Mesenchymal stem cell (in vitro differentiated cells and primary cell): Measurements from ENCODE around the gene LRRC41.
A peak's percentile ranks its signal among the peaks of the same experiment; 100 is the strongest.
"Not testable (repeated sequence)": the region's sequence is repeated elsewhere in the genome, so short reads cannot be mapped to it uniquely, and the experiment has no call there.

Source experiments
- DNase-seq: peaks from one replicate; pipeline ENCODE4 v3.0.0-alpha.2; 2013
- H2AFZ ChIP-seq: one replicate; pipeline ENCODE4 v1.6.1; 2013; ENCODE audit warnings: low read depth, mild to moderate bottlenecking, control low read depth, inconsistent platforms, low read length, moderate library complexity
- H2AK5ac ChIP-seq: 2 replicates; pipeline ENCODE4 v1.6.1; 2013; ENCODE audit warnings: low read length, moderate library complexity, mild to moderate bottlenecking, inconsistent platforms; ENCODE audit not compliant: severe bottlenecking
- H2BK120ac ChIP-seq: one replicate; pipeline ENCODE4 v1.6.1; 2013; ENCODE audit warnings: low read depth, mild to moderate bottlenecking, inconsistent platforms, low read length, moderate library complexity
- H2BK12ac ChIP-seq, 2 experiments: one replicate each; pipeline ENCODE4 v1.6.1; 2013; ENCODE audit warnings: inconsistent platforms in 2 of 2, low read length in 2 of 2, mild to moderate bottlenecking in 2 of 2, moderate library complexity in 2 of 2, control low read depth in 1 of 2
- H2BK15ac ChIP-seq: one replicate; pipeline ENCODE4 v1.6.1; 2013; ENCODE audit warnings: mild to moderate bottlenecking, low read depth, inconsistent platforms; ENCODE audit not compliant: poor library complexity, severe bottlenecking
- H2BK5ac ChIP-seq: 2 replicates; pipeline ENCODE4 v1.6.1; 2013; ENCODE audit warnings: low read depth, mild to moderate bottlenecking, low read length, control low read depth, inconsistent platforms; ENCODE audit not compliant: poor library complexity, severe bottlenecking
- H3K14ac ChIP-seq, 2 experiments: one replicate each; pipeline ENCODE4 v1.6.1; 2013; ENCODE audit warnings: inconsistent platforms in 2 of 2, low read length in 2 of 2, control low read depth in 1 of 2, mild to moderate bottlenecking in 1 of 2, moderate library complexity in 1 of 2
- H3K18ac ChIP-seq, 2 experiments: one replicate each; pipeline ENCODE4 v1.6.1; 2013; ENCODE audit warnings: inconsistent platforms in 2 of 2, low read length in 2 of 2, control low read depth in 1 of 2, low read depth in 1 of 2, mild to moderate bottlenecking in 1 of 2
- H3K23ac ChIP-seq, 2 experiments: one replicate each; pipeline ENCODE4 v1.6.1; 2013; ENCODE audit warnings: inconsistent platforms in 2 of 2, low read length in 2 of 2, mild to moderate bottlenecking in 2 of 2, moderate library complexity in 2 of 2, control low read depth in 1 of 2
- H3K27ac ChIP-seq: 2 replicates; pipeline ENCODE4 v1.5.1; 2013; ENCODE audit warnings: mild to moderate bottlenecking, moderate library complexity, low read length, control low read depth, inconsistent platforms; ENCODE audit not compliant: poor library complexity, severe bottlenecking
- H3K27me3 ChIP-seq, 2 experiments: 2 replicates each; pipeline versions ENCODE4 v1.6.1 to v1.7.0; 2013; ENCODE audit warnings: low read length in 2 of 2, mild to moderate bottlenecking in 2 of 2, moderate library complexity in 2 of 2, control low read depth in 1 of 2, inconsistent platforms in 1 of 2; ENCODE audit not compliant: control insufficient read depth in 1 of 2, insufficient read depth in 1 of 2
- H3K36me3 ChIP-seq, 2 experiments: 2 replicates each; pipeline versions ENCODE4 v1.6.1 to v1.7.0; 2013; ENCODE audit warnings: low read length in 2 of 2, control low read depth in 1 of 2, inconsistent platforms in 1 of 2, low read depth in 1 of 2, mild to moderate bottlenecking in 1 of 2; ENCODE audit not compliant: insufficient read depth in 2 of 2, control insufficient read depth in 1 of 2
- H3K4ac ChIP-seq, 2 experiments: one replicate each; pipeline ENCODE4 v1.6.1; 2013; ENCODE audit warnings: inconsistent platforms in 2 of 2, low read length in 2 of 2, mild to moderate bottlenecking in 2 of 2, moderate library complexity in 2 of 2, control low read depth in 1 of 2, low read depth in 1 of 2
- H3K4me1 ChIP-seq: 2 replicates; pipeline ENCODE4 v1.6.1; 2013; ENCODE audit warnings: low read depth, low read length, control low read depth; ENCODE audit not compliant: control insufficient read depth, insufficient read depth
- H3K4me2 ChIP-seq: 2 replicates; pipeline ENCODE4 v1.6.1; 2013; ENCODE audit warnings: low read length, mild to moderate bottlenecking, inconsistent platforms; ENCODE audit not compliant: poor library complexity, severe bottlenecking
- H3K4me3 ChIP-seq, 2 experiments: 2 replicates each; pipeline versions ENCODE4 v1.5.1 to v1.7.0; 2013; ENCODE audit warnings: low read length in 2 of 2, mild to moderate bottlenecking in 2 of 2, control low read depth in 1 of 2, low read depth in 1 of 2; ENCODE audit not compliant: insufficient read depth in 1 of 2
- H3K79me1 ChIP-seq: replicated peaks from 2 replicates; pipeline ENCODE4 v1.6.1; 2013; ENCODE audit warnings: mild to moderate bottlenecking, control low read depth, low read length, inconsistent platforms; ENCODE audit not compliant: poor library complexity, severe bottlenecking
- H3K9ac ChIP-seq: 2 replicates; pipeline ENCODE4 v1.7.0; 2013; ENCODE audit warnings: mild to moderate bottlenecking, low read length, moderate library complexity
- H3K9me3 ChIP-seq: 2 replicates; pipeline ENCODE4 v1.7.0; 2013; ENCODE audit warnings: mild to moderate bottlenecking, low read length; ENCODE audit not compliant: control insufficient read depth
- H4K8ac ChIP-seq: one replicate; pipeline ENCODE4 v1.6.1; 2013; ENCODE audit warnings: inconsistent platforms, mild to moderate bottlenecking, low read length, moderate library complexity
- H4K91ac ChIP-seq: one replicate; pipeline ENCODE4 v1.6.1; 2013; ENCODE audit warnings: mild to moderate bottlenecking, low read length, inconsistent platforms
- WGBS: methylation state at CpG from one replicate; pipeline ENCODE4 v1.1.7; 2013; ENCODE audit warnings: mixed read lengths; 5-methylcytosine and 5-hydroxymethylcytosine counted together

LRRC41 gene

GRCh38 chr1:46341222-46342083 lies 38.0 kb upstream of the LRRC41 start:
- Histone ChIP-seq H3K18ac (peak overlapping the region; percentile 55 to 78), H3K4me3 (peak overlapping the region; percentile 58 to 96), H3K9me3 (no peaks in the 10 kb centered on the region), H3K14ac (peak overlapping the region in 1 of 2 experiments; percentile 90), H2BK120ac (peak overlapping the region; percentile 13), H4K8ac (peak overlapping the region; percentile 80), H3K27ac (peak overlapping the region; percentile 83), H3K79me1 (peaks cover 33% of the 10 kb centered on the region), H3K4me1 (peaks cover 15% of the 10 kb centered on the region), H3K4me2 (peak overlapping the region; percentile 89), H2BK12ac (peak overlapping the region in 1 of 2 experiments; percentile 79), H2BK15ac (no peak overlapping the region), H3K36me3 (peaks cover 33 to 36% of the 10 kb centered on the region in 2 experiments), H3K9ac (peak overlapping the region; percentile 99), H3K27me3 (no peaks in the 10 kb centered on the region), H2AFZ (no peak overlapping the region), H3K23ac (peak overlapping the region in 1 of 2 experiments; percentile 26), H4K91ac (no peak overlapping the region), H3K4ac (peak overlapping the region; percentile 82 to 91), H2AK5ac (peak overlapping the region; percentile 30), H2BK5ac (no peak overlapping the region)
- WGBS, result 61% methylated on average over 31 of the region's 31 CpGs
- DNase-seq, result no peak

DNA sequence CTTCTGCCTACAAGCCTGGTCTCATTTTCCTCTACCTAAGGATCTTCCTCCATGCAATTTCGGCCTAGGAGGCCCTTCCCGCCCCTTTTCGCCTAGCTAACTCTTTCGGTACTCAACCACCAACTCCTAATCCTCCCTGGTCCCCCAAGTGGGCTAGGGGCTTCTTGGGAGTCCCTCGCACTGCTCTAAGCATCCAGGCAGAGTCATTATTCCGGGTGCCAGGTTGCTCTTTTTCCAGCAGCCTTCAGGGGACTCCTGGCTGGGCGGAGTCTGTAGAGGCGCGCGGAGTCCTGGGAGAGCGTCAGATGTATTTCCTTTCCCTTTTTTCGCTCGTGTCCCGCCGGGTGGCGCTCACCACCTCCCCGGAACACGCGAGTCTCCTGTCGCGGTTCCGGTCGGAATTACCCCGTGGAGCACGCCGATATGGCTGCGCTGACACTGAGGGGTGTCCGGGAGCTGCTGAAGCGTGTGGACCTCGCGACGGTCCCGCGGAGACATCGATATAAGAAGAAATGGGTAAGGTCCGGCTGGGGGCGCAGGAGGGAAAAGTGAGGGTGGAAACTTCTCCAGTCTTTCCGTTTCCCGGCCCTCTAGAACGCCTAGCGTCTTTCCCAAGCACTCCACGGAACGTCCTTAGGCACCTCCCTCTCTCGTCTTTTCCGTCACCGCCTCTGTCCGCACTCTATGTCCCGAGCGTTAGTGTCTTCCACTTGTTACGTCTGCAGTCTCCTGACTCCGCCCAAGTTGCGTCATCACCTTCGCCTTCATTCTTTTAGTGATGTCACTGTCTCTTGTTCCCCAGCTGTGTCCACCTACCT lies 37.2 kb upstream of the LRRC41 start, which contains the start of gene NSUN4:
Gene NSUN4 (plus strand): TSS at position 404 of the 818 bp plus-strand sequence. CDS start 20 bp downstream, at position 424.
- H2BK120ac ChIP-seq, result peak within 1 kb of the TSS; percentile 34
- H3K23ac ChIP-seq, result peak within 1 kb of the TSS in 1 of 2 experiments; percentile 26
- peak within 1 kb of the TSS; percentile 89 for H3K4me2 ChIP-seq
- H3K9ac ChIP-seq, result peak within 1 kb of the TSS; percentile 99
- H2AFZ ChIP-seq, result peak within 1 kb of the TSS; percentile 84
- H3K14ac ChIP-seq, result peak within 1 kb of the TSS in 1 of 2 experiments; percentile 90
- peak within 1 kb of the TSS; percentile 63 for H2BK15ac ChIP-seq
- H3K27me3 ChIP-seq, result no peaks in the 10 kb centered on the region
- peak within 1 kb of the TSS; percentile 93 for H2BK5ac ChIP-seq
- H3K27ac ChIP-seq, result peak within 1 kb of the TSS; percentile 99
- H2AK5ac ChIP-seq, result peak within 1 kb of the TSS; percentile 93
- peaks cover 33% of the 10 kb centered on the region for H3K79me1 ChIP-seq
- H3K36me3 ChIP-seq, result peaks cover 33 to 35% of the 10 kb centered on the region in 2 experiments
- H3K18ac ChIP-seq, result peak within 1 kb of the TSS; percentile 94 to 99
- DNase-seq, result peak; percentile 99
- H3K9me3 ChIP-seq, result no peaks in the 10 kb centered on the region
- H2BK12ac ChIP-seq, result peak within 1 kb of the TSS; percentile 67 to 79
- WGBS, result under 1% methylated on average over 44 of the region's 53 CpGs
- H3K4me3 ChIP-seq, result peak within 1 kb of the TSS; percentile 58 to 96
- peak within 1 kb of the TSS; percentile 91 for H4K91ac ChIP-seq
- H3K4me1 ChIP-seq, result peaks cover 15% of the 10 kb centered on the region
- peak within 1 kb of the TSS; percentile 95 to 99 for H3K4ac ChIP-seq
- peak within 1 kb of the TSS; percentile 99 for H4K8ac ChIP-seq

DNA sequence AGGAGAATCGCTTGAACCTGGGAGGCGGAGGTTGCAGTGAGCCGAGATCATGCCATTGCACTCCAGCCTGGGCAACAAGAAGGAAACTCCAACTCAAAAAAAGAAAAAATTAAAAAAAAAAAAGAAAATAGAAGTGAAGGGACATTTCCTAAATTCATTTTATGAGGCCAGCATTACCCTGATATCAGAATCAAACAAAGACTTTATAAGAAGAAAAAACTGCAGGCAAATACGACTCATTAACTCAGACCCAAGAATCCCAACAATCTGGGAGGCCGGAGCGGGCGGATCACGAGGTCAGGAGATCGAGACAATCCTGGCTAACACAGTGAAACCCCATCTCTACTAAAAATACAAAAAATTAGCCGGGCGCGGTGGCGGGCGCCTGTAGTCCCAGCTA lies 34.0 kb upstream of the LRRC41 start:
- H2BK120ac ChIP-seq, H2AK5ac ChIP-seq, H3K9me3 ChIP-seq, H3K27me3 ChIP-seq, H4K91ac ChIP-seq, H3K18ac ChIP-seq, DNase-seq, H3K4me2 ChIP-seq, H3K36me3 ChIP-seq, H3K14ac ChIP-seq, H3K23ac ChIP-seq, H2BK15ac ChIP-seq, H3K4me3 ChIP-seq, H2AFZ ChIP-seq, H2BK5ac ChIP-seq, H3K9ac ChIP-seq, H3K4ac ChIP-seq, H3K27ac ChIP-seq, H4K8ac ChIP-seq, H2BK12ac ChIP-seq: not testable (repeated sequence)
- Histone ChIP-seq H3K79me1 (peaks cover 10% of the 10 kb centered on the region), H3K4me1 (peaks cover 14% of the 10 kb centered on the region)
- WGBS, result 100% methylated on average over 1 of the region's 14 CpGs

GRCh38 chr1:46335081-46335480 lies 31.7 kb upstream of the LRRC41 start:
- no CpG with 5 or more reads among the region's 3 CpGs for WGBS
- Histone ChIP-seq H3K4me3 (no peak overlapping the region), H3K4ac (no peak overlapping the region)

More at GRCh38 chr1:46335081-46335480, 31.7 kb upstream of the LRRC41 start:
- H3K9ac ChIP-seq, result no peak overlapping the region
- no peak overlapping the region for H3K14ac ChIP-seq
- H2AFZ ChIP-seq, result no peak overlapping the region
- no peak overlapping the region for H2BK5ac ChIP-seq
- H3K18ac ChIP-seq, result no peak overlapping the region
- no peak overlapping the region for H2BK15ac ChIP-seq
- no peaks in the 10 kb centered on the region for H3K27me3 ChIP-seq
- no peak for DNase-seq
- H3K4me2 ChIP-seq, result no peak overlapping the region
- H3K27ac ChIP-seq, result no peak overlapping the region
- no peaks in the 10 kb centered on the region for H3K9me3 ChIP-seq
- H4K91ac ChIP-seq, result no peak overlapping the region
- no peaks in the 10 kb centered on the region for H3K36me3 ChIP-seq
- H3K23ac ChIP-seq, result no peak overlapping the region
- peaks cover 2% of the 10 kb centered on the region for H3K79me1 ChIP-seq
- no peak overlapping the region for H4K8ac ChIP-seq
- H2BK12ac ChIP-seq, result no peak overlapping the region
- no peak overlapping the region for H2AK5ac ChIP-seq
- H2BK120ac ChIP-seq, result no peak overlapping the region
- H3K4me1 ChIP-seq, result peaks cover 4% of the 10 kb centered on the region
